ENCODE data around the gene COL27A1.

Gene COL27A1

GRCh38 chr9:114122136-114123027 lies 33.0 kb upstream of the COL27A1 start:
- no peak overlapping the region for H2AFZ ChIP-seq (ENCODE audit: low read length)
- H3K4me1 ChIP-seq (ENCODE audit: insufficient read depth, low read length, severe bottlenecking), result no peaks in the 10 kb centered on the region
- no peak overlapping the region for H3K27ac ChIP-seq (ENCODE audit: low read depth, low read length, poor library complexity, severe bottlenecking)
- no peaks in the 10 kb centered on the region for H3K27me3 ChIP-seq (ENCODE audit: insufficient read depth, low read length)
- H3F3A ChIP-seq (ENCODE audit: insufficient read depth, low read length), result no peaks in the 10 kb centered on the region
- H3K79me2 ChIP-seq (ENCODE audit: insufficient read depth, low read length), result no peaks in the 10 kb centered on the region
- H3K4me2 ChIP-seq (ENCODE audit: low read length), result no peak overlapping the region
- H3K9me2 ChIP-seq (ENCODE audit: low read depth, low read length), result no peaks in the 10 kb centered on the region
- H3K36me3 ChIP-seq (ENCODE audit: insufficient read depth, low read length), result no peaks in the 10 kb centered on the region
- H4K20me1 ChIP-seq (ENCODE audit: insufficient read depth, low read length), result no peaks in the 10 kb centered on the region
- no peaks in the 10 kb centered on the region for H3K9me3 ChIP-seq (ENCODE audit: low read length)
- no peak overlapping the region for H3K9ac ChIP-seq (ENCODE audit: low read length)
- TF ChIP-seq EZH2 (IDR thresholded peaks at IDR 0.05; ENCODE audit: borderline replicate concordance, low read length), result no peak
- no peak for TF ChIP-seq CTCF (IDR thresholded peaks at IDR 0.05; ENCODE audit: low read length)
- H3K4me3 ChIP-seq (ENCODE audit: low read depth, low read length, poor library complexity, severe bottlenecking), result no peak overlapping the region

- H3K27ac ChIP-seq (ENCODE audit: low read depth, low read length, poor library complexity, severe bottlenecking), result no peak overlapping the region
- no peaks in the 10 kb centered on the region for H4K20me1 ChIP-seq (ENCODE audit: insufficient read depth, low read length)
- no peak for TF ChIP-seq EZH2 (IDR thresholded peaks at IDR 0.05; ENCODE audit: borderline replicate concordance, low read length)
- no peaks in the 10 kb centered on the region for H3K4me1 ChIP-seq (ENCODE audit: insufficient read depth, low read length, severe bottlenecking)
- no peaks in the 10 kb centered on the region for H3K27me3 ChIP-seq (ENCODE audit: insufficient read depth, low read length)
- no peaks in the 10 kb centered on the region for H3F3A ChIP-seq (ENCODE audit: insufficient read depth, low read length)
- no peak overlapping the region for H3K9ac ChIP-seq (ENCODE audit: low read length)
- H3K4me2 ChIP-seq (ENCODE audit: low read length), result no peak overlapping the region
- no peaks in the 10 kb centered on the region for H3K36me3 ChIP-seq (ENCODE audit: insufficient read depth, low read length)
- H3K9me3 ChIP-seq (ENCODE audit: low read length), result no peaks in the 10 kb centered on the region
- H2AFZ ChIP-seq (ENCODE audit: low read length), result no peak overlapping the region
- no peaks in the 10 kb centered on the region for H3K79me2 ChIP-seq (ENCODE audit: insufficient read depth, low read length)
- H3K9me2 ChIP-seq (ENCODE audit: low read depth, low read length), result no peaks in the 10 kb centered on the region
- no peak overlapping the region for H3K4me3 ChIP-seq (ENCODE audit: low read depth, low read length, poor library complexity, severe bottlenecking)
Measured at GRCh38 chr9:114123031-114123977, 32.0 kb upstream of the COL27A1 start.

GRCh38 chr9:114124138-114124537 lies 31.2 kb upstream of the COL27A1 start:
- TF ChIP-seq CTCF (IDR thresholded peaks at IDR 0.05; ENCODE audit: low read length) (no peak), EZH2 (IDR thresholded peaks at IDR 0.05; ENCODE audit: borderline replicate concordance, low read length) (no peak)
- Histone ChIP-seq H3K79me2 (ENCODE audit: insufficient read depth, low read length) (no peaks in the 10 kb centered on the region), H2AFZ (ENCODE audit: low read length) (no peak overlapping the region), H3K27ac (ENCODE audit: low read depth, low read length, poor library complexity, severe bottlenecking) (no peak overlapping the region), H3K4me2 (ENCODE audit: low read length) (no peak overlapping the region), H3F3A (ENCODE audit: insufficient read depth, low read length) (no peaks in the 10 kb centered on the region), H3K4me1 (ENCODE audit: insufficient read depth, low read length, severe bottlenecking) (no peaks in the 10 kb centered on the region), H3K27me3 (ENCODE audit: insufficient read depth, low read length) (no peaks in the 10 kb centered on the region), H3K36me3 (ENCODE audit: insufficient read depth, low read length) (no peaks in the 10 kb centered on the region), H3K9me3 (ENCODE audit: low read length) (no peaks in the 10 kb centered on the region), H3K9ac (ENCODE audit: low read length) (no peak overlapping the region), H3K9me2 (ENCODE audit: low read depth, low read length) (no peaks in the 10 kb centered on the region), H3K4me3 (ENCODE audit: low read depth, low read length, poor library complexity, severe bottlenecking) (no peak overlapping the region), H4K20me1 (ENCODE audit: insufficient read depth, low read length) (no peaks in the 10 kb centered on the region)

All from OCI-LY1 (cell line).